Spleen (tissue), 11 donors: ENCODE data around the gene RAI14. TPM values are rescaled to one million over a fixed set of nuclear protein-coding genes. Genes with fewer than 3 reads are reported as not detected.

Experiments
- DNase-seq: peaks from one replicate; pipeline ENCODE4 v3.0.0-alpha.2; 2020
- H3K27ac ChIP-seq, 8 donors: fragments of 200-600 bp; sonication (generic) in 7 of 8; 1 replicate in 4 of 8; 2 replicates in 4 of 8; pipeline versions ENCODE4 v1.5.0 to v1.8.0; 2016 to 2021; ENCODE audit warnings: inconsistent platforms in 4 of 8, mild to moderate bottlenecking in 4 of 8, moderate library complexity in 1 of 8
- H3K27me3 ChIP-seq, 7 donors: fragments of 200-600 bp; sonication (generic) in 6 of 7; replicated peaks in 1 of 7; 1 replicate in 4 of 7; 2 replicates in 3 of 7; pipeline versions ENCODE4 v1.5.0 to v1.8.0; 2016 to 2021; ENCODE audit warnings: inconsistent platforms in 3 of 7, mild to moderate bottlenecking in 1 of 7
- H3K36me3 ChIP-seq, 6 donors: fragments of 200-600 bp; sonication (generic) in 5 of 6; 1 replicate in 4 of 6; 2 replicates in 2 of 6; pipeline versions ENCODE4 v1.5.0 to v1.8.0; 2016 to 2021; ENCODE audit warnings: inconsistent platforms in 2 of 6
- H3K4me1 ChIP-seq, 6 donors: fragments of 200-600 bp; sonication (generic) in 5 of 6; 1 replicate in 3 of 6; 2 replicates in 3 of 6; pipeline versions ENCODE4 v1.5.0 to v1.8.0; 2016 to 2021; ENCODE audit warnings: inconsistent platforms in 3 of 6
- H3K4me3 ChIP-seq, 8 donors: fragments of 200-600 bp; sonication (generic) in 7 of 8; 1 replicate in 4 of 8; 2 replicates in 4 of 8; pipeline versions ENCODE4 v1.5.0 to v1.8.0; 2016 to 2021; ENCODE audit warnings: inconsistent platforms in 4 of 8, mild to moderate bottlenecking in 4 of 8, moderate library complexity in 2 of 8
- H3K9me3 ChIP-seq, 8 donors: fragments of 200-600 bp; sonication (generic) in 7 of 8; 1 replicate in 4 of 8; 2 replicates in 4 of 8; pipeline versions ENCODE4 v1.5.0 to v1.8.0; 2016 to 2021; ENCODE audit warnings: inconsistent platforms in 4 of 8
- POLR2A ChIP-seq, 3 donors: fragments of 450-650 bp; IDR thresholded peaks; one replicate each; pipeline ENCODE4 v1.5.1; 2017; ENCODE audit warnings: antibody characterized with exemption in 3 of 3, mild to moderate bottlenecking in 1 of 3
- POLR2AphosphoS5 ChIP-seq, 3 donors: sonication (generic); formaldehyde crosslinking; IDR thresholded peaks; one replicate each; pipeline ENCODE4 v1.5.1; 2017; ENCODE audit warnings: antibody characterized with exemption in 3 of 3
- whole genome bisulfite sequencing, 5 donors: extraction: QIAGEN DNeasy Blood & Tissue Kit in 3 of 5; methylation state at CpG; one replicate each; pipeline versions ENCODE4 v1.1.5 to v1.1.7; 2013 to 2018; 5-methylcytosine and 5-hydroxymethylcytosine counted together
- intact Hi-C: fragments of 100-400 bp; cut with DNase I; formaldehyde crosslinking; loops from one replicate; pipeline ENCODE4 v1.15.0; 2023; ENCODE audit warnings: low total_unique reads
- polyA plus RNA-seq, 3 donors: library from polyadenylated mRNA; stranded (reverse); fragments of 200-250 nt; gene quantifications; one replicate each; pipeline ENCODE4 v1.2.1, GENCODE V29; 2013
- total RNA-seq, 7 donors: library from RNA; depleted of rRNA in 3 of 7; stranded (reverse); fragments of >200 nt in 3 of 7; fragmentation: NEBNext Ultra II Directional in 4 of 7; extraction: Animal tissue kit (Norgen Biotek cat#: 25700) in 4 of 7; gene quantifications; one replicate each; pipeline versions ENCODE4 v1.1.0 to v1.2.1, GENCODE V29; 2016 to 2021
- TF ChIP-seq, protein P1 (sequence below), 11 experiments: fragments of 200-600 bp in 7 of 11; fragments of 450-650 bp in 4 of 11; sonication (generic) in 4 of 11; IDR thresholded peaks in 8 of 11; conservative IDR thresholded peaks in 3 of 11; 1 replicate in 7 of 11; 2 replicates in 4 of 11; pipeline versions ENCODE4 v1.4.0 to v1.8.0; 2016 to 2021; ENCODE audit warnings: antibody characterized with exemption in 11 of 11, inconsistent platforms in 4 of 11, mild to moderate bottlenecking in 1 of 11
- donor health status: healthy with polysubstance abuse.
- donor health status: DM: no; HTN: no; CAD: no; lungs with moderate emphysema.
- donor health status: DM: no; HTN: no; CAD: no.
- donor health status: Bipolar disorder and iron deficiency.
- donor health status: healthy.
- donor health status: DM: no; HTN: no; CAD: no.
- donor health status: DM: yes; HTN: yes; CAD: no.

Gene RAI14
- total and polyA plus RNA-seq, 10 donors, result 14.2 to 217 (median 116) TPM

DNA sequence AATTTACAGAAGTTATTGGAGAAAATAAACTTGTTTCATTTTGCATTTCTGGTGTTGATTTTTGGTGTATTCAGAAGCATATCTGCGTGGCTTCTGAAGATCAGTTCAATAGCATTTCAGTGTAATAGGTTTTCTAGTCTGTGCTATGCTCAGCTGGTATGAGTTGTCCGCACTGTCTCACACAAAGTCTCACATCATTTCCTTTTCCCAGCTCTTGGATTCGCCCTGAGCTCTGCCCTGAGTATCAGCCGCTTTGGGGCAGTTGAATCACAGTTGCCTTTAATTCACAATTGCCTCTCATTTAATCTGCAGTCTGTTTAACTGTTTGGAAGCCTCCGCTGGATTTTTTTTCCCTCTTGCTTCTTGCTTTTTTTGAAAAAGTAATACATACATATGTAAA is 176.4 kb downstream of the RAI14 start:
- Histone ChIP-seq H3K36me3 (peaks cover 0 to 60% (median 11%) of the 10 kb centered on the region in 6 donors), H3K4me3 (no peak overlapping the region), H3K4me1 (no peaks in the 10 kb centered on the region), H3K9me3 (no peaks in the 10 kb centered on the region), H3K27ac (no peak overlapping the region), H3K27me3 (no peaks in the 10 kb centered on the region)
- 89 to 93% (median 92%) methylated on average over 5 of the region's 5 CpGs for WGBS, 5 donors
- no peak for DNase-seq
- TF ChIP-seq POLR2A (IDR thresholded peaks at IDR 0.05) (no peak), POLR2AphosphoS5 (IDR thresholded peaks at IDR 0.05) (no peak)
- TF ChIP-seq, protein P1, sequence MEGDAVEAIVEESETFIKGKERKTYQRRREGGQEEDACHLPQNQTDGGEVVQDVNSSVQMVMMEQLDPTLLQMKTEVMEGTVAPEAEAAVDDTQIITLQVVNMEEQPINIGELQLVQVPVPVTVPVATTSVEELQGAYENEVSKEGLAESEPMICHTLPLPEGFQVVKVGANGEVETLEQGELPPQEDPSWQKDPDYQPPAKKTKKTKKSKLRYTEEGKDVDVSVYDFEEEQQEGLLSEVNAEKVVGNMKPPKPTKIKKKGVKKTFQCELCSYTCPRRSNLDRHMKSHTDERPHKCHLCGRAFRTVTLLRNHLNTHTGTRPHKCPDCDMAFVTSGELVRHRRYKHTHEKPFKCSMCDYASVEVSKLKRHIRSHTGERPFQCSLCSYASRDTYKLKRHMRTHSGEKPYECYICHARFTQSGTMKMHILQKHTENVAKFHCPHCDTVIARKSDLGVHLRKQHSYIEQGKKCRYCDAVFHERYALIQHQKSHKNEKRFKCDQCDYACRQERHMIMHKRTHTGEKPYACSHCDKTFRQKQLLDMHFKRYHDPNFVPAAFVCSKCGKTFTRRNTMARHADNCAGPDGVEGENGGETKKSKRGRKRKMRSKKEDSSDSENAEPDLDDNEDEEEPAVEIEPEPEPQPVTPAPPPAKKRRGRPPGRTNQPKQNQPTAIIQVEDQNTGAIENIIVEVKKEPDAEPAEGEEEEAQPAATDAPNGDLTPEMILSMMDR (IDR thresholded peaks at IDR 0.05 in 8 of 11, conservative IDR thresholded peaks at IDR 0.05 in 3 of 11), result no peak
- intact Hi-C loops, result no loop called here

DNA sequence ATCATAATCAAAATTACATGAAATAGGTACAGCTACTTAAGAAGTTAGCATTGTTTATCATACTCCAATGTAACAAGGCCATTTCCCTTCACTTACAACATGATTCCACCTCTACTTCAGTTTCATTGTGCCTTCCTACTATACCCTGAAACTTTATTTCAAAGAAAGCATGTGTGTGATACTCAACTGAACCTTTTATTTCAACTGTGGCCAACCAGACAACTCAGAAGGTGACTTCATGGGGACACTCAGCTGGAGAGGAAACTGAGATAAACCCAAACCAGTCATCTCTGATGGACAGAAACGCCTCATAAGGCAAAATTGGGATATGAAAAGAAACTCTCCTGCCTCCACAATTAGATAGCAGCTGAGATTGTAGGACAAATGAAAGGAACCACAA is 177.0 kb downstream of the RAI14 start:
- H3K27ac ChIP-seq, result no peak overlapping the region
- TF ChIP-seq, protein P1 (IDR thresholded peaks at IDR 0.05 in 8 of 11, conservative IDR thresholded peaks at IDR 0.05 in 3 of 11), result no peak
- TF ChIP-seq POLR2AphosphoS5 (IDR thresholded peaks at IDR 0.05) (no peak), POLR2A (IDR thresholded peaks at IDR 0.05) (no peak)
- peaks cover 0 to 55% (median 9%) of the 10 kb centered on the region in 6 donors for H3K36me3 ChIP-seq
- intact Hi-C loops, result no loop called here
- H3K4me3 ChIP-seq, result no peak overlapping the region
- peaks cover 0 to 1% (median 0%) of the 10 kb centered on the region in 6 donors for H3K4me1 ChIP-seq
- H3K9me3 ChIP-seq, result no peaks in the 10 kb centered on the region
- H3K27me3 ChIP-seq, result no peaks in the 10 kb centered on the region
- 70 to 93% (median 85%) methylated on average over 1 of the region's 1 CpG for WGBS, 5 donors
- DNase-seq, result no peak

DNA sequence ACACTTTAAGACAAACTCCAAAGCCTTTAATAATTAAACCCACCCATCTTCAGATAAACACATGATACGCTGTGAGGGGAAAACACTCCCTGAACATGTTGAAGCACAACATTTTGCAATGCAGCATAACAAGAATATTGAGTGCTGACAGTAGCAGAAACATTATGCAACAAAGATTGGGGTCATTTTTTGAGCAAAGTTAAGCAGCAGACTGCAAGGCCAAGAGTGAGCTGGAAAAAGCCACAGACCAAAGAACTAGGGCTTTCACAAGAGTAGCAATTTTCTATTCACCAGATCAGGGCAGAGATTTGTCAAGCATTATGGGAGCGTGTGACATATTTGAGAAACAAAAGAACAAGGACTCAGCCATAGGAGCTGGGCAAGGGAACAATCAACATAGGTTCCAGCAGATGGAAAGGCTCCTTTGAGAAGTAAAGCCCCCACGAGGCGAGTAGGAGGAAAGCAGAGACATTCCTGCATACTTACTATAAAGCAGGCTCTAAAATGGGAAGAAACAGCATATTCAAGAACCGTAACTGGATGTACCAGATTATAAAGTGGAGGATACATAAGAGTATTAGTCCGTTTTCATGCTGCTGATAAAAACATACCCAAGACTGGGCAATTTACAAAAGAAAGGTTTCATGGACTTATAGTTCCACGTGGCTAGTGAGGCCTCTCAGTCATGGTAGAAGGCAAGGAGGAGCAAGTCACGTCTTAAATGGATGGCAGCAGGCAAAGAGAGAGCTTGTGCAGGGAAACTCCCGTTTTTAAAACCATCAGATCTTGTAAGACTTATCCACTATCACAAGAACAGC is 178.1 kb downstream of the RAI14 start:
- DNase-seq, result no peak
- Histone ChIP-seq H3K27ac (peak overlapping the region in 2 of 8 donors; percentile 9 to 23), H3K9me3 (no peaks in the 10 kb centered on the region), H3K36me3 (peaks cover 0 to 44% (median 9%) of the 10 kb centered on the region in 6 donors), H3K4me3 (no peak overlapping the region), H3K4me1 (peaks cover 0 to 12% (median 5%) of the 10 kb centered on the region in 6 donors), H3K27me3 (no peaks in the 10 kb centered on the region)
- 76 to 83% (median 80%) methylated on average over 9 of the region's 9 CpGs for WGBS, 5 donors
- intact Hi-C loops, result no loop called here
- TF ChIP-seq, protein P1 (IDR thresholded peaks at IDR 0.05 in 8 of 11, conservative IDR thresholded peaks at IDR 0.05 in 3 of 11), result no peak
- TF ChIP-seq POLR2A (IDR thresholded peaks at IDR 0.05), result no peak
- TF ChIP-seq POLR2AphosphoS5 (IDR thresholded peaks at IDR 0.05), result no peak

DNA sequence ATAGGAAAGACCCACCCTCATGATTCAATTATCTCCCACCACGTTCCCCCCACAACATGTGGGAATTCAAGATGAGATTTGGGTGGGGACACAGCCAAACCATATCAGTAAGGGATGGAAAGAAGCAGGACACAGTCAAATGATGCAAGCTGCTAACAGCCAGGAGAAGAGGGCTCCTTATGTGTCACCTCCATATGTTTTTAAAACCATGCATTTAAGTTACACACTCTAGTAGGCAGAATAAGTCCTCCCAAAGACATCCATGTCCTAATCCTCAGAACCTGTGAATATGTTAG is 178.6 kb downstream of the RAI14 start:
- Histone ChIP-seq H3K9me3 (no peaks in the 10 kb centered on the region), H3K4me1 (peaks cover 0 to 18% (median 11%) of the 10 kb centered on the region in 6 donors), H3K27me3 (no peaks in the 10 kb centered on the region), H3K36me3 (peaks cover 0 to 39% (median 8%) of the 10 kb centered on the region in 6 donors), H3K27ac (peak overlapping the region in 1 of 8 donors; percentile 23), H3K4me3 (no peak overlapping the region)
- intact Hi-C loops, result no loop called here
- 53 to 87% (median 69%) methylated on average over 1 of the region's 1 CpG for WGBS, 5 donors
- no peak for DNase-seq
- TF ChIP-seq POLR2A (IDR thresholded peaks at IDR 0.05), result no peak
- TF ChIP-seq, protein P1 (IDR thresholded peaks at IDR 0.05 in 8 of 11, conservative IDR thresholded peaks at IDR 0.05 in 3 of 11), result no peak
- TF ChIP-seq POLR2AphosphoS5 (IDR thresholded peaks at IDR 0.05), result no peak
